HG03521 (cell line): ENCODE data around the gene STX1B.
"Not testable (repeated sequence)": the region's sequence is repeated elsewhere in the genome, so short reads cannot be mapped to it uniquely, and the experiment has no call there.

Experiments
- ATAC-seq: cut with Tn5 transposase; IDR thresholded peaks from one replicate; pipeline ENCODE4 v1.9.1; 2021; ENCODE audit warnings: mild to moderate bottlenecking, moderate library complexity; ENCODE audit not compliant: unreplicated experiment

Gene STX1B

DNA sequence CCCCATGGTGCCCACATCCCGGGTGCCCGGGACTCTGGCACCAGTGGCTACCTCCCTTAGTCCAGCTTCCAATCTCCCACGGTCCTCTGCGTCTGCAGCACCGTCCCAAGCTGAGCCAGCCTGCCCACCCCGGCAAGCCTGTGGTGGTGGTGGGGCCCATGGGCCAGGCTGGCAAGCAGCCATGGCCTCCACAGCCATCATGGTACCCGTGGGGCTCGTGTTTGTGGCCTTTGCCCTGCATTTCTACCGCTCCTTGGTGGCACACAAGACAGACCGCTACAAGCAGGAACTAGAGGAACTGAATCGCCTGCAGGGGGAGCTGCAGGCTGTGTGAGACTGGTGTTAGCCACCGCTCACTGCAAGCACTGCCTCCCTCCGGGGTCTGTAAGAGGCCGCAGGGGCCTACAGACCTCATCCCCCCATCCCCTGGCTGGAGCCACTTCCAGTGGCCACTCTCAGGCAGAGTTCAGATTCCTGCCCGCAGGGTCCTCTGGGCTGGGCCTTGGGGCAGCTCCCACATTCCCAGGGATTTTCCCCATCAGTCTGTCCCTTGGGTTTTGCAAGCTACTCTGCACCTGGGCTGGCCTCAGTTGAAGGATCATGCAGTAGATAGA, 56.8 kb downstream of the STX1B start:
- ATAC-seq = no peak

DNA sequence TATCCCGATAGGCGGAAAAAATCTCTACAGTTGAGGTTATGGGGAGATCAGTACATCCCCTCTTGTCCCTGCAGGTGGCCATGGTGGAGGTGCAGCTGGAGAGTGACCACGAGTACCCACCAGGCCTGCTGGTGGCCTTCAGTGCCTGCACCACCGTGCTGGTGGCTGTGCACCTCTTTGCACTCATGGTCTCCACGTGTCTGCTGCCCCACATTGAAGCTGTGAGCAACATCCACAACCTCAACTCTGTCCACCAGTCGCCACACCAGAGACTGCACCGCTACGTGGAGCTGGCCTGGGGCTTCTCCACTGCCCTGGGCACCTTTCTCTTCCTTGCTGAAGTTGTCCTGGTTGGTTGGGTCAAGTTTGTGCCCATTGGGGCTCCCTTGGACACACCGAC, 57.3 kb downstream of the STX1B start:
- ATAC-seq = no peak

GRCh38 chr16:30951750-30952149, 58.7 kb downstream of the STX1B start:
- no peak for ATAC-seq

DNA sequence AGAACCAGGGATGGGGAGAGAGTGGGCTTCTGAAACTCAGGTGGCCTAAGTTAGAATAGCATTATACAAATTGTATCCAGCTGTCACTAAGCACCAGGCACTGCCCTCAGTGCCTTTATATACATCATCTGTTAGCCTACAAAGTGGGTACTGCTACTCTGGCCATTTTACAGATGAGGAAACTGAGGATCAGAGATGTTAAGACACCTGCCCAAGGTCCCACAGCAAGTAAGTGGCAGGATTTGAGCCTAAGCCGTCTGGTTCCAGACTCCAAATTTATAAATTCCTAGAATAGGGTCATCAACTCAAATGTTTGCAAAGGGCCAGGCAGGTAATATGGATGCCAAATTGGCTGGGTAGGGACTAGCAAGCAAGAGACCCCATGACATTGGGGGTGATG, 59.2 kb downstream of the STX1B start:
- ATAC-seq = no peak

DNA sequence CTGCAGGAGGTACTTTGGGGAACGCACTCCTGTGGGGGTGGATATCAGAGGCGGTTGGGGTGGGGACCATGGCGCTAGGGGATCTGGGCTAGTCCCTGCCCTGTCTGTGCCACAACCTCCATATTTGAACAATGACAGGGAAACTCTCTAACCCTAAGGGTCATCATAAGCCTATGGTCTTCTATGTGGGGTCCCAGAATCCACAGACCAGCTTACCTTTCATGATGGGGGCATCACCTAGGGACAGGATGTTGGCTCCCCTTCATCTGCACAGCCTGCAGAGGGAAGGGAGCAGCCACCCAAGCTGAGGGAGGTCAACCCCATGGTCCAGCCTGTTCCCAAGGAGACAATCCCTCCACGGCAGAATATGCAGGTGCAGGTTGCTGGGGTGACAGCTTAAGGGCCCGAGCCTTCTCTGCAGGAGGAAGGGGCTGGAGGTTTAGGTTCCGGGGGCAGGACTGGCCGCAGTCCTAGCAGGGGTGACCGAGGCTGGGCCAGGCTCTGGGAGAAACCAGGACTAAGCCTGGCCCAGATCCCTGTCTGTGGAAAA, 59.8 kb downstream of the STX1B start:
- no peak for ATAC-seq

GRCh38 chr16:30949650-30950515, 60.6 kb downstream of the STX1B start:
- no peak for ATAC-seq

DNA sequence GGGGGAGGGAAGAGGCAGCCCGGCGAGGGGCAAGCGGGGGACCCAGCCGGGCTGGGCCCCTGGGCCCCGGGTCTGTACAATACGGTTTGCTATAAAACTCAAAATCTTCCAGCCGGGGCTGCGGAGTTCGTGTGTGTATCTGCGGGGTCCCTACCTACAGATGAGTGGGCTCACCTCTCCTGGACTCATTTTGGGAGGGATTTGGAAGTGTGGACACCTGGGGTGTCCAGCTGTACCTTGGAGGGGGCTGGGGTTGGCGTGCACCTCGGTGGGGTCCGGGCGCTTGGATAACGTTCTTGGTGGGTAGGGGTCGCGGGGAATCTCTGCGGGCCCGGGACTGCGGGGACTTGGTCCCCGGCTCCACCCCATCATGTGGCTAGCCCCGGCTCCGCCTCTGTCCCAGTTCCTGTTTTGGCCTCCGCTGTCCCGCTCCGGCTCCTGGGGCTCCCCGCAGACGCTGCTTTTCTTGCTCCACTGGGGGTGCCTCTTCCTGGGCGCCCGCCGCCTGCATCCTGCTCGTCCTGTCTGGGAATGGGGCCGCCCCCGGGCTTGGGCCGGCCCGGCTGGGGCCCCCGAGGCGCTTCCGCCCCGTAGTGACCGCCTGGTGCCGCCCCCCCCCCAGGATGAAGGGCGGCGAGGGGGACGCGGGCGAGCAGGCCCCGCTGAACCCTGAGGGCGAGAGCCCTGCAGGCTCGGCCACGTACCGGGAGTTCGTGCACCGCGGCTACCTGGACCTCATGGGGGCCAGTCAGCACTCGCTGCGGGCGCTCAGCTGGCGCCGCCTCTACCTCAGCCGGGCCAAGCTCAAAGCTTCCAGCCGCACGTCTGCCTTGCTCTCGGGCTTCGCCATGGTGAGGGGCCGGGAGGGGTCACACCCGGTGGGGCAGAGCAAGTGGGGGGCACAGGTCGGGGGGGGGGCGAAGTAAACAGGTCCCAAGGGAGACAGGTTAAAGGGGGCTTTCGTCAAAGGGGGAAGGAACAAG, 61.5 kb downstream of the STX1B start, which contains the start of gene ORAI3:
Gene ORAI3, plus strand, starts transcription at position 402 of the 983 bp plus-strand sequence. Its CDS starts 222 bp downstream, at position 624.
- peak; percentile 59 for ATAC-seq

GRCh38 chr16:30947859-30948666, 62.4 kb downstream of the STX1B start:
- no peak for ATAC-seq

- no peak for ATAC-seq
Observed at GRCh38 chr16:30947541-30947858, 62.9 kb downstream of the STX1B start.

DNA sequence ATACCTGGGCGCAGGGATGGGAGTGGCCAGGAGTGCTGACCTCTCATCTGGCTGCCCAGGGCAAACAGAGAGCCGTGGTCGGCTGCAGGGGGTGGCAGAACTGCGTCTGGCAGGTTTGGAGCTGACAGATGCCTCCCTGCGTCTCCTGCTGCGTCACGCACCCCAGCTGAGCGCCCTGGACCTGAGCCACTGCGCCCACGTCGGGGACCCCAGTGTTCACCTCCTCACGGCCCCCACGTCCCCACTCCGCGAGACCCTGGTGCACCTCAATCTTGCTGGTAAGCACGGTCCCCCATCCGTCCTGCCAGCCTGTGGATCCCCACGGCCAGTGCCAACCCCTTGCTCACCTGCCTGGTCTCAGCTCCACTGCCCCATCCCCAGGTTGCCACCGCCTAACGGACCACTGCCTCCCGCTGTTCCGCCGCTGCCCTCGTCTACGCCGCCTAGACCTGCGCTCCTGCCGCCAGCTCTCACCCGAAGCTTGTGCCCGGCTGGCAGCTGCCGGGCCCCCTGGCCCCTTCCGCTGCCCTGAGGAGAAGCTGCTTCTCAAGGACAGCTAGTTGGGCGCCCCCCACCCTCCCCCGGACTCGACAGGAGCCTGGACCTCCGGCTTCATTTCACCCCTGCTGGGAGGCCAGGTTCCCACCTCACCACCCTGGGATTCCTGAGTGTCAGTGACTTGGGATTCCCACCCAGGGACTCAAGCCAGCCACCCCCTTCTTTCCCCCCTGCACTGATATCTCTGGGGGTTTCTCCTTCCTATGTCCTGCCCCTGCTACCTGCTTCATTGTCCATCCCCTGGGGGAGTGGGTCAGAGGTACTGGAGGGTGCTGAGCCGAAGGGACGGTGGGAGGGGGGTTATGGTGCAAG, 63.5 kb downstream of the STX1B start:
- no peak for ATAC-seq

GRCh38 chr16:30944352-30944751, 66.1 kb downstream of the STX1B start:
- no peak for ATAC-seq

- no peak for ATAC-seq
Observed at GRCh38 chr16:30942426-30942806, 68.0 kb downstream of the STX1B start.

DNA sequence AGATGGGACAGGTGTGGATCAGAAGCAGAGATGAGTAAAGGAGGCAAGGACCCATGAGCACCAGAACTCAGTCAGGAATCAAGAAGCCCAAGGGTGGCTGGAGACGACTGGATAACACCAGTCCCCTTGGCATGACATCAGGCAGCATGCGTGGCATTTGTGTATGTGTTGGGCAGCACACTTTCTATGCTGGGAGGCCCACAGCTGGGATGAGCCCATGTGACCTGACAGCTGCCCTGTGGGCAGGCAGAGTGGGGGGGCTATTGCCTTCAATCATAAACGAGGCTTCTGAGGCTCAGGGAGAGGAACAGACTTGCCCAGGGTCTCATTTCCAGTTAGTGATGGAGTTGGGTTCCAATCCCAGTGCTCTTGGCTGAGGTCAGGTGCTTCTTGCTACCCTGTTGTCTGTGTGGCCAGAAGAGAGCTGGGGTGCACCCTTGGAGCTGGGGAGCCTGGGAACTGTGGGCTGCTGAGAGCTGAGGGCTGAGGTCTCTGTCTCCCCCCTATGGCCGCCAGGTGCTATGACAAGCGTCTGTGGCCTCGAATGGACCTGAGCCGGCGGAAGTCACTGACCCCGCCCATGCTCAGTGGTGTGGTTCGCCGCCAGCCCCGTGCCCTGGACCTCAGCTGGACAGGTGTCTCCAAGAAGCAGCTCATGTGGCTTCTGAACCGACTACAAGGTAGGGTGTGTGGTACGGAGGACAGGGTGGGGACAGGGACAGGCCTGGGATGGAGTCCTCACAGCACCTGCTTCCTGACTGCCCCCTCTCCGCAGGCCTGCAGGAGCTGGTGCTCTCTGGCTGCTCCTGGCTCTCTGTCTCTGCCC, 68.6 kb downstream of the STX1B start:
- ATAC-seq = peak; percentile 83

- not testable (repeated sequence) for ATAC-seq
Observed at GRCh38 chr16:30939571-30939970, 70.9 kb downstream of the STX1B start.
